ENCODE measurements around the gene AADAC.

DNA sequence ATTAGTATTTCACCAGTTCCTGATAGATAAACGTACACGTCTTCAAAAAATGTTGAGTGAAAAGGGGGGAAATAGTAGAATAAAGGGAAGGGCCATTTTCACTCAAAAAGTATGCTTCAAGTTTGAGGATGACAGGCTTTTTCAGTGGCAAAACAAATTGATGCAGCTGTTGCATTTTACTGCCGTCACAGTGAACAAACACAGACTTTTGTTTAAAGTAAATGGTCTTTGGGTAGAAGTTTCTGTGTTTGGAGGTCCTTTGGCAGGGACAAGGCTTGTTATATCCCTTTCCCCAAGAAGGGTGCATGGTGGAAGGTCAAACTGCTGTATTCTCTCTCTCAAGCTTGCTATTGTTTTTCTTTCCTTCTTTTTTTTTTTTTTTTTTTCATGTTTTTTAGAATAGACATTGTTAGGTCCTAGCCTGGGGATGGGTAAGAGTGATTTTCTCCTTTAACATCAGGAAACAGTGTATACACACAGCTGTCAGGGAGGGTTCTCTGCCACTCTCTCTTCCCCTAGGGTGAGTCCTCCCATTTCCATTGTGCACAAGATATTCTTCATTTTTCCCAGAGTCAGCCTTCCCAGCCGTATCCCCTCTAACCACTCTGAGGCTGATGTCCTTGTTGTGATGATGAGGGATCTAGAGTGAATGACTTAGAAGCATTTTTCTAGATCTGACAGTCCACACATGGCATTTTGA, 52.9 kb downstream of the AADAC start:
- TF ChIP-seq, protein P1, sequence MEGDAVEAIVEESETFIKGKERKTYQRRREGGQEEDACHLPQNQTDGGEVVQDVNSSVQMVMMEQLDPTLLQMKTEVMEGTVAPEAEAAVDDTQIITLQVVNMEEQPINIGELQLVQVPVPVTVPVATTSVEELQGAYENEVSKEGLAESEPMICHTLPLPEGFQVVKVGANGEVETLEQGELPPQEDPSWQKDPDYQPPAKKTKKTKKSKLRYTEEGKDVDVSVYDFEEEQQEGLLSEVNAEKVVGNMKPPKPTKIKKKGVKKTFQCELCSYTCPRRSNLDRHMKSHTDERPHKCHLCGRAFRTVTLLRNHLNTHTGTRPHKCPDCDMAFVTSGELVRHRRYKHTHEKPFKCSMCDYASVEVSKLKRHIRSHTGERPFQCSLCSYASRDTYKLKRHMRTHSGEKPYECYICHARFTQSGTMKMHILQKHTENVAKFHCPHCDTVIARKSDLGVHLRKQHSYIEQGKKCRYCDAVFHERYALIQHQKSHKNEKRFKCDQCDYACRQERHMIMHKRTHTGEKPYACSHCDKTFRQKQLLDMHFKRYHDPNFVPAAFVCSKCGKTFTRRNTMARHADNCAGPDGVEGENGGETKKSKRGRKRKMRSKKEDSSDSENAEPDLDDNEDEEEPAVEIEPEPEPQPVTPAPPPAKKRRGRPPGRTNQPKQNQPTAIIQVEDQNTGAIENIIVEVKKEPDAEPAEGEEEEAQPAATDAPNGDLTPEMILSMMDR (IDR thresholded peaks at IDR 0.05): no peak
- no peak for TF ChIP-seq POLR2A (IDR thresholded peaks at IDR 0.05)

Measured in lower leg skin (tissue), 3 donors.